BLaER1 (cell line): ENCODE results near the gene KCTD11.

Source experiments
- H3K27ac ChIP-seq: shearing (Covaris generic); formaldehyde crosslinking; 2 replicates; pipeline ENCODE4 v1.8.1; 2022
- H3K27me3 ChIP-seq: shearing (Covaris generic); formaldehyde crosslinking; 2 replicates; pipeline ENCODE4 v1.8.1; 2022
- H3K36me3 ChIP-seq: shearing (Covaris generic); formaldehyde crosslinking; 2 replicates; pipeline ENCODE4 v1.8.1; 2022
- H3K4me1 ChIP-seq: shearing (Covaris generic); formaldehyde crosslinking; 2 replicates; pipeline ENCODE4 v1.8.1; 2022
- H3K4me2 ChIP-seq: shearing (Covaris generic); formaldehyde crosslinking; 2 replicates; pipeline ENCODE4 v1.8.1; 2022
- H3K4me3 ChIP-seq: shearing (Covaris generic); formaldehyde crosslinking; 2 replicates; pipeline ENCODE4 v1.8.1; 2022
- H3K9ac ChIP-seq: shearing (Covaris generic); formaldehyde crosslinking; 2 replicates; pipeline ENCODE4 v1.8.1; 2022
- H3K9me3 ChIP-seq: shearing (Covaris generic); formaldehyde crosslinking; 2 replicates; pipeline ENCODE4 v1.8.1; 2022
- H4K20me1 ChIP-seq: shearing (Covaris generic); formaldehyde crosslinking; 2 replicates; pipeline ENCODE4 v1.8.1; 2022
- Cebpa-rat ChIP-seq: shearing (Covaris generic); IDR thresholded peaks from 2 replicates; pipeline ENCODE4 v1.8.1; 2022

The KCTD11 gene

DNA sequence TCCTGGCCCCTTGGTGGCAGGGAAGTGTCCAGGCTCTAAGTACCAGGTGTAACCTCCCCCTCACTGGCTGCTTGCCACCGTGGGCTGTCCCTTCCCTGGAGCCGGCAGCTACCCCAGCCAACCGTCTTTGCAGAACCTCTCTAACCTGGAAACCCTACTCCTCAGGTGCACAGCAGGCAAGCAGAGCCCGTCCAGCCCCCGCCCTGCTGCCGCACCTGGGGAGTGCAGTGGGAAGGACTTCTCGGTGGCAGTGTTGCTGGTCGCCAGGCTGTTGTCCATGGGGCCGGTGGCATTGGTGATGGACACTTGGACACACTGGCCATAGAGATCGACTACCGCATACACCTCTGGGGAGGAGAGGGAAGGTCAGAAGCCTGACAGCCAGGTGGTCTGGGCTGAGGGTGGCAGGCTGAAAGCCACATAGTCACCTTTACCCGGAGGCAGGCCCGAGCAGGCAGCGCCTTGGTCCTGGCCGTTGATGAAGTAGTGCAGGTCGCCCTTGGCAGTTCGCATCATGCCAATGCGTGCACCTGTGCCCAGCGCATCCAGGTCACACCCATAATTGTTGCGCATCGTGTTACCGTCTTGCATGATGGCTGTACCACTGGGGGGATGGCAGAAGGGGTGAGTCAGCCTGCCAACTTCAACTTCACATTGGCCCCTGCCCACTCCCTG is 29.3 kb upstream of the KCTD11 start:
- Histone ChIP-seq H4K20me1 (peaks cover 10% of the 10 kb centered on the region; the same call in 1 of the 2 replicates), H3K4me1 (peaks cover 2% of the 10 kb centered on the region; the same call in 1 of the 2 replicates), H3K27ac (no peak overlapping the region), H3K9ac (no peak overlapping the region), H3K27me3 (no peaks in the 10 kb centered on the region), H3K4me3 (no peak overlapping the region), H3K4me2 (no peak overlapping the region), H3K36me3 (peaks cover 91% of the 10 kb centered on the region), H3K9me3 (no peaks in the 10 kb centered on the region)
- TF ChIP-seq Cebpa-rat = no peak

DNA sequence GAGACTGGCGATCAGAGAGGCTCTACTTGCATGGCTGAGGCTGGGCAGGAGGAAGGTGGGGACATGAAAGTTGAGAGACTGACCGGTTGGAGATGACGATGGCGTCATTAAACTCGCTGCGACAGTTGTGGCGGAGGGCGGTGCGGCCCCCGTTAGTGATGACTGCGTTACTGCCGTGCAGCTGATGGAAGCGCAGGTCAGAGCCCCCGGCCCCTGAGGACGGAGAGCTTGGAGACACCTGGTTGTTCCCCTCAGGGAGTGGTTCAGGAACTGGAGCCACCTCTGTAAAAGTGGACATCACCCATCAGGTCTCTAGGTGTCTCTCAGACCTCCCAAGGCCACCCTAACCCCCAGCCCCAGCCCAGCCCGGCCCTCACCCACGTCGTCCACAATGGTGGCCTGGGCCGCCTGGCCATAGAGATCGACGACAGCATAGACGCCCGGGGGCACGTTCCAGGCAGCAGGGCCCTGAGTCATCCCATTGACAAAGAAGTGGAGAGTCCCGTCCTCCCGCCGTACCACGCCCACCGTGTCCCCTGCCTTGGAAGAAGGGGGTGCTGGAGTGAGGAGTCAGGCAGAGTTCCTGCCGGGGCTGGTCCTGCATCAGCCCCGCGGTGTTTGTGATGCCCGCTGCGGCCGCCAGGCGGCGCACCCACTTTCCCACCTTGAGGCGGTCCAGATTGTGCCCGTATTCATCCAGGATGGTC is 28.1 kb upstream of the KCTD11 start:
- no peaks in the 10 kb centered on the region for H3K9me3 ChIP-seq
- H4K20me1 ChIP-seq = peaks cover 10% of the 10 kb centered on the region; the same call in 1 of the 2 replicates
- no peak overlapping the region for H3K9ac ChIP-seq
- H3K27me3 ChIP-seq = no peaks in the 10 kb centered on the region
- peaks cover 13% of the 10 kb centered on the region for H3K4me1 ChIP-seq
- TF ChIP-seq Cebpa-rat = no peak
- peaks cover 79% of the 10 kb centered on the region for H3K36me3 ChIP-seq
- no peak overlapping the region for H3K27ac ChIP-seq
- H3K4me3 ChIP-seq = no peak overlapping the region
- H3K4me2 ChIP-seq = no peak overlapping the region

GRCh38 chr17:7324438-7324779 is 27.6 kb upstream of the KCTD11 start:
- TF ChIP-seq Cebpa-rat = no peak
- H3K9ac ChIP-seq = no peak overlapping the region
- H3K27ac ChIP-seq = no peak overlapping the region
- H3K9me3 ChIP-seq = no peaks in the 10 kb centered on the region
- no peak overlapping the region for H3K4me3 ChIP-seq
- H3K27me3 ChIP-seq = no peaks in the 10 kb centered on the region
- H4K20me1 ChIP-seq = peaks cover 10% of the 10 kb centered on the region; the same call in 1 of the 2 replicates
- H3K4me1 ChIP-seq = peaks cover 13% of the 10 kb centered on the region
- H3K36me3 ChIP-seq = peaks cover 73% of the 10 kb centered on the region
- H3K4me2 ChIP-seq = no peak overlapping the region

GRCh38 chr17:7325031-7325528 is 26.9 kb upstream of the KCTD11 start:
- Histone ChIP-seq H3K27me3 (no peaks in the 10 kb centered on the region), H3K9me3 (no peaks in the 10 kb centered on the region), H3K4me2 (no peak overlapping the region), H4K20me1 (peaks cover 10% of the 10 kb centered on the region; the same call in 1 of the 2 replicates), H3K27ac (no peak overlapping the region), H3K36me3 (peaks cover 69% of the 10 kb centered on the region), H3K4me1 (peaks cover 13% of the 10 kb centered on the region), H3K9ac (no peak overlapping the region), H3K4me3 (no peak overlapping the region)
- no peak for TF ChIP-seq Cebpa-rat

DNA sequence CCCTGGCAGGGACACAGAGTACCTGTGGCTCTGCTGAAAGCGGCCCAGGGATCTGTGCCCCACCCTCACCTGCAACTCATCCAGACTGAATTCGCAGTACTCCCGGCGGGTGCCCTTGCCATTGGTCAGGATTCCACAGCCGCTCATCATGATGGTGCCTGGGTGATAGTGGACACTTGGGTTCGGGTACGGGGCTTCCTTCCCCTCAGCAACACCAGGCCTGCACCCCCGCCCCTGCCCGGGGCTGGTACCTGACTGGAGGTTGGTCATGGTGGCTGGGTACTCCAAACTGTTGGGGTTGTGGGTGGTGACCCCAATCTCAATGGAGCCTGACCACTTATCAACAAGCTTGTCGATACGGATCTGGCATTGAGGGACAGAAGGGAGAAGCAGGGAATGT is 25.8 kb upstream of the KCTD11 start:
- peaks cover 58% of the 10 kb centered on the region for H3K36me3 ChIP-seq
- no peaks in the 10 kb centered on the region for H3K9me3 ChIP-seq
- H3K4me1 ChIP-seq = peaks cover 22% of the 10 kb centered on the region
- no peak overlapping the region for H3K27ac ChIP-seq
- H3K4me3 ChIP-seq = no peak overlapping the region
- no peaks in the 10 kb centered on the region for H3K27me3 ChIP-seq
- H3K9ac ChIP-seq = peak overlapping the region; percentile 88; the same call in 1 of the 2 replicates
- H3K4me2 ChIP-seq = no peak overlapping the region
- H4K20me1 ChIP-seq = peaks cover 10% of the 10 kb centered on the region; the same call in 1 of the 2 replicates
- TF ChIP-seq Cebpa-rat = no peak

- no peak overlapping the region for H3K4me2 ChIP-seq
- no peak for TF ChIP-seq Cebpa-rat
- no peaks in the 10 kb centered on the region for H3K27me3 ChIP-seq
- H3K4me1 ChIP-seq = peaks cover 31% of the 10 kb centered on the region
- peaks cover 10% of the 10 kb centered on the region; the same call in 1 of the 2 replicates for H4K20me1 ChIP-seq
- no peak overlapping the region for H3K27ac ChIP-seq
- peak overlapping the region; percentile 88; the same call in 1 of the 2 replicates for H3K9ac ChIP-seq
- H3K9me3 ChIP-seq = no peaks in the 10 kb centered on the region
- H3K4me3 ChIP-seq = no peak overlapping the region
- H3K36me3 ChIP-seq = peaks cover 49% of the 10 kb centered on the region
Observed at GRCh38 chr17:7327056-7327455, 24.9 kb upstream of the KCTD11 start.

- Histone ChIP-seq H3K4me1 (peaks cover 35% of the 10 kb centered on the region), H3K4me2 (peak overlapping the region; percentile 83; the same call in 1 of the 2 replicates), H3K9me3 (no peaks in the 10 kb centered on the region), H3K36me3 (peaks cover 45% of the 10 kb centered on the region), H3K4me3 (no peak overlapping the region), H4K20me1 (peaks cover 10% of the 10 kb centered on the region; the same call in 1 of the 2 replicates), H3K27ac (no peak overlapping the region), H3K9ac (peak overlapping the region; percentile 88; the same call in 1 of the 2 replicates), H3K27me3 (no peaks in the 10 kb centered on the region)
- TF ChIP-seq Cebpa-rat = no peak
Observed at GRCh38 chr17:7327501-7327900, 24.5 kb upstream of the KCTD11 start.

- Histone ChIP-seq H3K27ac (peak overlapping the region; percentile 65; the same call in 1 of the 2 replicates), H3K27me3 (no peaks in the 10 kb centered on the region), H3K36me3 (peaks cover 40% of the 10 kb centered on the region), H3K4me3 (peak overlapping the region; percentile 85; the same call in 1 of the 2 replicates), H3K9ac (peak overlapping the region; percentile 88; the same call in 1 of the 2 replicates), H4K20me1 (peaks cover 10% of the 10 kb centered on the region; the same call in 1 of the 2 replicates), H3K9me3 (no peaks in the 10 kb centered on the region), H3K4me2 (peak overlapping the region; percentile 83), H3K4me1 (peaks cover 40% of the 10 kb centered on the region)
- TF ChIP-seq Cebpa-rat = no peak
Observed at GRCh38 chr17:7328009-7328408, 24.0 kb upstream of the KCTD11 start.

- Histone ChIP-seq H3K9ac (peak within 1 kb of the TSS; percentile 88), H4K20me1 (peaks cover 8% of the 10 kb centered on the region; the same call in 1 of the 2 replicates), H3K4me1 (peaks cover 48% of the 10 kb centered on the region), H3K4me3 (peak within 1 kb of the TSS; percentile 85), H3K27me3 (no peaks in the 10 kb centered on the region), H3K4me2 (peak within 1 kb of the TSS; percentile 85), H3K27ac (peak within 1 kb of the TSS; percentile 65), H3K36me3 (peaks cover 31% of the 10 kb centered on the region), H3K9me3 (no peaks in the 10 kb centered on the region)
- TF ChIP-seq Cebpa-rat = no peak
Observed at GRCh38 chr17:7328840-7329373, 23.1 kb upstream of the KCTD11 start, which contains the start of gene NEURL4. NEURL4 (minus strand) TSS chr17:7329335; CDS start chr17:7329312, 23 bp downstream.
